HG02763 (cell line): ENCODE measurements around the gene PRB4.
"Not testable (repeated sequence)": the region's sequence is repeated elsewhere in the genome, so short reads cannot be mapped to it uniquely, and the experiment has no call there.

ENCODE experiments used
- ATAC-seq: cut with Tn5 transposase; IDR thresholded peaks from one replicate; pipeline ENCODE4 v1.9.1; 2021; ENCODE audit warnings: mild to moderate bottlenecking, moderate library complexity; ENCODE audit not compliant: unreplicated experiment

Gene PRB4

GRCh38 chr12:11310336-11310735 lies at the start of gene PRB4:
TSS of gene PRB4 (minus strand) at chr12:11310436. CDS start at chr12:11310398, 38 bp downstream.
- no peak for ATAC-seq

- ATAC-seq: not testable (repeated sequence)
These were observed 41.5 kb upstream of the PRB4 start for GRCh38 chr12:11351736-11352135.

GRCh38 chr12:11348439-11348838 lies 38.2 kb upstream of the PRB4 start:
- ATAC-seq: no peak

GRCh38 chr12:11347810-11348209 lies 37.6 kb upstream of the PRB4 start:
- no peak for ATAC-seq

GRCh38 chr12:11344500-11344899 lies 34.3 kb upstream of the PRB4 start:
- no peak for ATAC-seq

- ATAC-seq: no peak
These were observed 14.2 kb upstream of the PRB4 start for GRCh38 chr12:11324426-11324825.

GRCh38 chr12:11321980-11322379 lies 11.7 kb upstream of the PRB4 start:
- ATAC-seq: no peak

- no peak for ATAC-seq
These were observed 3.1 kb downstream of the PRB4 start for GRCh38 chr12:11307143-11307542.

GRCh38 chr12:11273449-11273848 lies 36.8 kb downstream of the PRB4 start:
- ATAC-seq: no peak

GRCh38 chr12:11269607-11270006 lies 40.6 kb downstream of the PRB4 start, which contains the start of gene PRB3:
TSS of gene PRB3 (minus strand) at chr12:11269707. CDS start at chr12:11269669, 38 bp downstream.
- ATAC-seq: no peak

GRCh38 chr12:11264501-11264900 lies 45.7 kb downstream of the PRB4 start:
- ATAC-seq: no peak
